GM10248 (cell line): Measurements from ENCODE around the gene PGM5.

Experiments used
- CTCF ChIA-PET: fragments of 300-600 bp; sonication (Branson Sonifier 250); formaldehyde crosslinking; extraction: SDS; loops from one replicate; lab custom pipeline; 2021; ENCODE audit warnings: antibody characterized with exemption; lab: Yijun Ruan, JAX
- POLR2A ChIA-PET: fragments of 350-650 bp; sonication (Branson Sonifier 250); formaldehyde crosslinking; extraction: SDS; loops from one replicate; lab custom pipeline; 2020; ENCODE audit warnings: antibody characterized with exemption; lab: Yijun Ruan, JAX
- DNase-seq: peaks from one replicate; pipeline ENCODE4 v3.0.0; 2012; ENCODE audit errors: extremely low spot score
- CTCF ChIP-seq: IDR thresholded peaks from 2 replicates; pipeline ENCODE4 v1.5.1; 2012; ENCODE audit warnings: mild to moderate bottlenecking, low read depth; ENCODE audit errors: extremely low read depth, missing control alignments, control extremely low read depth

PGM5 gene

GRCh38 chr9:68537616-68537880 lies 181.1 kb downstream of the PGM5 start:
- POLR2A ChIA-PET, result no interaction called here
- no peak for TF ChIP-seq CTCF
- CTCF ChIA-PET, result interaction anchor here (2.0 to 6.4 kb wide), 4 partner anchors 22 to 31 kb away, joined by 5 to 34 read pairs (median 10); no protein-coding TSS in a partner anchor
- DNase-seq, result no peak

GRCh38 chr9:68538200-68538599 lies 181.8 kb downstream of the PGM5 start:
- TF ChIP-seq CTCF, result no peak
- no peak for DNase-seq
- POLR2A ChIA-PET, result no interaction called here
- CTCF ChIA-PET, result interaction anchor here (2.0 to 6.4 kb wide), 3 partner anchors 22 to 32 kb away, joined by 5 to 34 read pairs (median 5); no protein-coding TSS in a partner anchor

DNA sequence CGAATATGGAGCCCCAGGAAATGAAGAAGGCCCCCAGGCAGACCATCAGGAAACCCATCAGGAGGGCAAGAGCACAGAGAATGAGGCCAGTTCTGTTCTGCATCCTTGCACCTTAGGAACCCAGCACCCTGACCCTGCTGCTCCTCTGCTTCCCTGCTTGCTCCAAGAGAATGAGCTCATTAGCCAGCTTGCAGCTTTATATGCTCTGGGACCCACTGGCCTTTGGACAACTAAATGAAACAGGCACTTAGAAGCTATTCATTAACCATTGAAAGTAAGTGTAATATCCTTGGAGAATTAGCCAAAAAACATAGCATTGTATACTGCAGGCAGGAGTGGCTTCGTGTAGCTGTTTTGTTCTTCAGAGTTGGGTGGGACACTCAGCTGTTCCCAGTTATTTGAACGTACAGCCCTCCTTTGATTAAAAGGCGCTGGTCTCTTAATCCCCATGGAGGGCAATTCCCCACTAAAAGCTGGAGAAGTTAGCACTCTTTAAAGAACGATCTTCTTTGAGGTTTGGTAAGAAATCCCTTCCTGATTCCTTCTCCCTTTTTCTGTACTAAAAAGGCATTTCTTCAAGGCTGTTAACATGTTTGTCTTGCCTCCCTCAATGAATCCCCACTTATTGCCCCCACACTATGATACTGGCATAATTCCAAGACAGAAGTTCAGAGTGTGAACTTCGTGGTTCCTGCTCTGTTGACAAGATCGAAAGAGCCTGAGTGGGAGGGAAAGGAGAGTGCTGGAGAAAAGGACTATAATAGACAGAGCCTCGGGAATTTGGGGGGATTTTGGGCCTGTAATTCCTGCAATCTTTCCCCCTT lies 184.5 kb downstream of the PGM5 start, which contains the start of gene TMEM252:
TSS of gene TMEM252 (minus strand) at position 172 of the 824 bp plus-strand sequence. CDS start at position 103, 69 bp downstream.
- no peak for TF ChIP-seq CTCF
- ChIA-PET POLR2A (no interaction called here), CTCF (interaction anchor here (0.8 to 6.4 kb wide), 7 partner anchors 7 to 47 kb away, joined by 3 to 34 read pairs (median 5); no protein-coding TSS in a partner anchor)
- no peak for DNase-seq

DNA sequence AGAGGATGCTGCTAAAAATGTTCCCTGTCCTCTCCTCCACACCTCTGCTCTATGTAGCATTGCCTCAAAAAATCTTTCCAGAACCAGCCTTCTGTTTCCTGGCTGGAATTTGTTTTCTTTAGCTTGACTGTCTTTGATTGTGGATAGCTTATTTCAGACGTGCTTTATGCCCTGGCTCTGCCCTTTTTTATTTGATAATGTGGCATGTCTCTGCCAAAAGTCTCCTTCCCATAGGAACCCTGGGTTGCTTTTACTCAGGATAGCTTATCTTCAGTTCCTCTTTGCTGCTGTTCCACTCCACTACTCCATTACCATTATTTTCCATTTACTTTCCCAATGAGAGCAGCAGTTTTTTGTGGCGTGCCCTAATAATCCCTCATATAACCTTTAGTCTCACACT lies 185.2 kb downstream of the PGM5 start:
- TF ChIP-seq CTCF, result no peak
- no peak for DNase-seq
- ChIA-PET CTCF (interaction anchor here (0.8 to 6.4 kb wide), 7 partner anchors 8 to 48 kb away, joined by 3 to 34 read pairs (median 5); no protein-coding TSS in a partner anchor), POLR2A (no interaction called here)

DNA sequence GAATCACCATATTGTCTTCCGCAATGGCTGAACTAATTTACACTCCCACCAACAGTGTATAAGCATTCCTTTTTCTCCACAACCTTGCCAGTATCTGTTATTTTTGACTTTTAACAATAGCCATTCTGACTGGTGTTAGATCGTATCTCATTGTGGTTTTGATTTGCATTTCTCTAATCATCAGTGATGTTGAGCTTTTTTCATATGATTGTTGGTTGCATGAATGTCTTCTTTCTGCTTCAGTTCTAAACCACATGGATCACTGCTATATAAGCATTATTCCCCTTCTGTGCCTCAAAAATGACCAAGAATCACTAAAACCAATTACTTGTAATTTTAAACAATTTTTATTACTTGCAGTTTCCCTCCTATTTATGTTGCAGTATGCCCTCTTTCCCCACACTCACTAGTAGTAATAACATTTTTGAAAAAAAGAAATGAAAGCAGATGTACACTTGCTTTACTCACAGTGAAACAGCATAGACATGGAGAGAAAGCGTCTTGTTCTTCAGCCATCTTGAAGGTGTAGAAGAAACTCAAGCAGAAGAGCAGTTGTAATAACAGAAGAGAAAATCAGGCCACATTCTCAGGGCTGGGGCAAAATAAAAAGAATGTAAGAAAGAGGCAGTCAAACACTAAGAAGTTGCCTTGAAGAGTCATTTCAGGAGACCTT lies 188.8 kb downstream of the PGM5 start:
- no peak for TF ChIP-seq CTCF
- ChIA-PET POLR2A (interaction anchor here (0.6 kb wide), 1 partner anchor 65 kb away, joined by 3 read pairs; no protein-coding TSS in a partner anchor), CTCF (interaction anchor here (1.2 to 3.6 kb wide), 3 partner anchors 15 to 491 kb away, joined by 3 to 12 read pairs (median 5); no protein-coding TSS in a partner anchor)
- peak; percentile 26 for DNase-seq
